Astrocyte (in vitro differentiated cells and primary cell): ENCODE results near the gene GPC3. TPM values are rescaled to one million over a fixed set of nuclear protein-coding genes. Genes with fewer than 3 reads are reported as not detected.

ENCODE experiments used
- DNase-seq: peaks from one replicate; pipeline ENCODE4 v3.0.0-alpha.2; 2010; ENCODE audit warnings: low read depth
- FAIRE-seq: peaks from 2 replicates; lab custom pipeline; 2011; peaks lifted over from hg19 to GRCh38; lab: Jason Lieb, UNC
- H2AFZ ChIP-seq: 2 replicates; pipeline ENCODE4 v1.6.0; 2012; ENCODE audit warnings: low read depth, low read length, inconsistent platforms
- H3K27ac ChIP-seq: 2 replicates; pipeline ENCODE4 v1.5.1; 2011; ENCODE audit warnings: low read depth, low read length, inconsistent platforms
- H3K27me3 ChIP-seq: 2 replicates; pipeline ENCODE4 v1.6.0; 2011; ENCODE audit warnings: low read length, inconsistent platforms; ENCODE audit not compliant: insufficient read depth
- H3K36me3 ChIP-seq: 2 replicates; pipeline ENCODE4 v1.5.1; 2011; ENCODE audit warnings: low read length, inconsistent platforms; ENCODE audit not compliant: insufficient read depth
- H3K4me1 ChIP-seq: 2 replicates; pipeline ENCODE4 v1.5.1; 2011; ENCODE audit warnings: low read length, inconsistent platforms; ENCODE audit not compliant: insufficient read depth
- H3K4me2 ChIP-seq: 2 replicates; pipeline ENCODE4 v1.6.0; 2012; ENCODE audit warnings: low read length, inconsistent platforms
- H3K4me3 ChIP-seq: 2 replicates; pipeline ENCODE4 v1.5.1; 2011; ENCODE audit warnings: low read depth, mild to moderate bottlenecking, low read length, inconsistent platforms; ENCODE audit not compliant: insufficient read depth
- H3K79me2 ChIP-seq: 2 replicates; pipeline ENCODE4 v1.6.0; 2012; ENCODE audit warnings: mild to moderate bottlenecking, low read length, inconsistent platforms; ENCODE audit not compliant: insufficient read depth
- H3K9ac ChIP-seq: 2 replicates; pipeline ENCODE4 v1.6.0; 2012; ENCODE audit warnings: mild to moderate bottlenecking, low read length, inconsistent platforms
- H3K9me3 ChIP-seq: 2 replicates; pipeline ENCODE4 v1.5.1; 2012; ENCODE audit warnings: low read depth, mild to moderate bottlenecking, low read length, inconsistent platforms; ENCODE audit not compliant: insufficient read depth
- H4K20me1 ChIP-seq: 2 replicates; pipeline ENCODE4 v1.6.0; 2012; ENCODE audit warnings: low read length, inconsistent platforms; ENCODE audit not compliant: insufficient read depth
- H3K27ac Mint-ChIP-seq: one replicate; pipeline ENCODE4 v1.8.0; 2021; ENCODE audit warnings: mild to moderate bottlenecking, mixed read lengths; ENCODE audit not compliant: unreplicated experiment
- H3K27me3 Mint-ChIP-seq: one replicate; pipeline ENCODE4 v1.8.0; 2021; ENCODE audit warnings: low read depth, mixed read lengths; ENCODE audit not compliant: unreplicated experiment
- H3K36me3 Mint-ChIP-seq: one replicate; pipeline ENCODE4 v1.8.0; 2021; ENCODE audit warnings: low read depth, mixed read lengths; ENCODE audit not compliant: unreplicated experiment
- H3K4me1 Mint-ChIP-seq: one replicate; pipeline ENCODE4 v1.8.0; 2021; ENCODE audit warnings: low read depth, mixed read lengths; ENCODE audit not compliant: unreplicated experiment
- H3K4me3 Mint-ChIP-seq: one replicate; pipeline ENCODE4 v1.8.0; 2021; ENCODE audit warnings: mild to moderate bottlenecking, moderate library complexity, mixed read lengths; ENCODE audit not compliant: unreplicated experiment
- H3K9me3 Mint-ChIP-seq: one replicate; pipeline ENCODE4 v1.8.0; 2021; ENCODE audit warnings: mild to moderate bottlenecking, mixed read lengths; ENCODE audit not compliant: unreplicated experiment
- CTCF ChIP-seq: IDR thresholded peaks from 2 replicates; pipeline ENCODE4 v1.5.1; 2011; ENCODE audit warnings: low read depth, mild to moderate bottlenecking, inconsistent platforms, low read length, moderate library complexity; ENCODE audit not compliant: insufficient read depth
- EZH2 ChIP-seq: IDR thresholded peaks from 2 replicates; pipeline ENCODE4 v1.6.1; 2012; ENCODE audit warnings: mild to moderate bottlenecking, low read length, inconsistent platforms; ENCODE audit not compliant: insufficient read depth
- total RNA-seq: library from RNA; stranded (reverse); gene quantifications from 2 replicates; pipeline ENCODE4 v1.2.1, GENCODE V29; 2021

GPC3 gene
- total RNA-seq, 1 donor from 2014 or later: 8.2 TPM

- Histone ChIP-seq H3K4me1 (no peaks in the 10 kb centered on the region), H3K4me2 (no peak overlapping the region), H3K27me3 (no peaks in the 10 kb centered on the region), H3K79me2 (no peaks in the 10 kb centered on the region), H4K20me1 (no peaks in the 10 kb centered on the region), H3K27ac (no peak overlapping the region), H3K36me3 (no peaks in the 10 kb centered on the region), H3K4me3 (no peak overlapping the region), H3K9me3 (no peaks in the 10 kb centered on the region), H3K9ac (no peak overlapping the region), H2AFZ (no peak overlapping the region)
- DNase-seq (no peak), FAIRE-seq (no peak)
- Mint-ChIP-seq H3K36me3 (peaks cover 1% of the 10 kb centered on the region), H3K4me3 (no peak overlapping the region), H3K4me1 (peaks cover 3% of the 10 kb centered on the region), H3K9me3 (no peaks in the 10 kb centered on the region), H3K27ac (no peak overlapping the region), H3K27me3 (no peaks in the 10 kb centered on the region)
- TF ChIP-seq CTCF (no peak), EZH2 (no peak)
These were observed 126.1 kb downstream of the GPC3 start for GRCh38 chrX:133859336-133859735.

- no peak for DNase-seq
- no peaks in the 10 kb centered on the region for H3K9me3 ChIP-seq
- TF ChIP-seq CTCF: no peak
- no peak for TF ChIP-seq EZH2
- no peaks in the 10 kb centered on the region for H3K27me3 ChIP-seq
- no peak overlapping the region for H3K4me2 ChIP-seq
- Mint-ChIP-seq H3K36me3 (no peaks in the 10 kb centered on the region), H3K9me3 (no peaks in the 10 kb centered on the region), H3K4me3 (no peak overlapping the region), H3K4me1 (peaks cover 3% of the 10 kb centered on the region), H3K27ac (no peak overlapping the region), H3K27me3 (no peaks in the 10 kb centered on the region)
- no peaks in the 10 kb centered on the region for H3K36me3 ChIP-seq
- no peaks in the 10 kb centered on the region for H3K4me1 ChIP-seq
- no peak overlapping the region for H2AFZ ChIP-seq
- no peak overlapping the region for H3K27ac ChIP-seq
- H4K20me1 ChIP-seq: no peaks in the 10 kb centered on the region
- H3K9ac ChIP-seq: no peak overlapping the region
- H3K4me3 ChIP-seq: no peak overlapping the region
- no peak for FAIRE-seq
- H3K79me2 ChIP-seq: no peaks in the 10 kb centered on the region
These were observed 127.6 kb downstream of the GPC3 start for GRCh38 chrX:133857640-133858269.

GRCh38 chrX:133856819-133857218 lies 128.6 kb downstream of the GPC3 start:
- Histone ChIP-seq H3K4me3 (no peak overlapping the region), H4K20me1 (no peaks in the 10 kb centered on the region), H3K9ac (no peak overlapping the region), H3K79me2 (no peaks in the 10 kb centered on the region), H3K36me3 (no peaks in the 10 kb centered on the region), H3K27ac (no peak overlapping the region), H2AFZ (no peak overlapping the region), H3K4me1 (no peaks in the 10 kb centered on the region), H3K27me3 (no peaks in the 10 kb centered on the region), H3K4me2 (no peak overlapping the region), H3K9me3 (no peaks in the 10 kb centered on the region)
- FAIRE-seq: peak; percentile 5
- no peak overlapping the region for H3K27ac Mint-ChIP-seq
- H3K4me1 Mint-ChIP-seq: peaks cover 3% of the 10 kb centered on the region
- H3K4me3 Mint-ChIP-seq: no peak overlapping the region
- no peaks in the 10 kb centered on the region for H3K27me3 Mint-ChIP-seq
- no peak for DNase-seq
- H3K9me3 Mint-ChIP-seq: no peaks in the 10 kb centered on the region
- TF ChIP-seq EZH2: no peak
- no peak for TF ChIP-seq CTCF
- no peaks in the 10 kb centered on the region for H3K36me3 Mint-ChIP-seq
